Tibial artery (tissue), 4 donors: ENCODE results near the gene SRD5A2.

Experiments used
- DNase-seq, 2 donors: peaks; one replicate each; pipeline ENCODE4 v3.0.0-alpha.2; 2019
- H3K27ac ChIP-seq, 2 donors: fragments of 200-600 bp; sonication (generic) in 1 of 2; 1 replicate in 1 of 2; 2 replicates in 1 of 2; pipeline ENCODE4 v1.5.1; 2018 to 2019; ENCODE audit warnings: mild to moderate bottlenecking in 1 of 2
- H3K27me3 ChIP-seq, 2 donors: fragments of 200-600 bp; sonication (generic) in 1 of 2; one replicate each; pipeline versions ENCODE4 v1.5.1 to v1.6.0; 2016 to 2019
- H3K36me3 ChIP-seq, 3 donors: fragments of 200-600 bp; sonication (generic) in 2 of 3; one replicate each; pipeline ENCODE4 v1.5.1; 2016 to 2019; ENCODE audit warnings: mild to moderate bottlenecking in 2 of 3
- H3K4me1 ChIP-seq, 4 donors: fragments of 200-600 bp; sonication (generic) in 2 of 4; 1 replicate in 3 of 4; 2 replicates in 1 of 4; pipeline ENCODE4 v1.5.1; 2016 to 2019
- H3K4me3 ChIP-seq, 2 donors: fragments of 200-600 bp; sonication (generic) in 1 of 2; 1 replicate in 1 of 2; 2 replicates in 1 of 2; pipeline ENCODE4 v1.5.1; 2018 to 2019; ENCODE audit warnings: mild to moderate bottlenecking in 2 of 2
- H3K9me3 ChIP-seq, 3 donors: fragments of 200-600 bp; sonication (generic) in 1 of 3; one replicate each; pipeline ENCODE4 v1.5.1; 2016 to 2019
- CTCF ChIP-seq, 2 experiments: fragments of 200-600 bp in 1 of 2; fragments of 450-650 bp in 1 of 2; IDR thresholded peaks; one replicate each; pipeline ENCODE4 v1.5.1; 2017 to 2019; ENCODE audit warnings: antibody characterized with exemption in 2 of 2, mild to moderate bottlenecking in 1 of 2, moderate library complexity in 1 of 2
- intact Hi-C: fragments of 100-400 bp; cut with DNase I; formaldehyde crosslinking; loops from one replicate; pipeline ENCODE4 v1.15.0; 2023; ENCODE audit warnings: low total_unique reads

Gene SRD5A2

GRCh38 chr2:31525876-31526275 lies 54.9 kb downstream of the SRD5A2 start:
- H3K27me3 ChIP-seq = peaks cover 0 to 9% of the 10 kb centered on the region in 2 donors
- DNase-seq = peak in 1 of 2 donors; percentile 27
- no peaks in the 10 kb centered on the region for H3K36me3 ChIP-seq
- no peak for TF ChIP-seq CTCF (IDR thresholded peaks at IDR 0.05)
- H3K27ac ChIP-seq = no peak overlapping the region
- H3K4me1 ChIP-seq = no peaks in the 10 kb centered on the region
- intact Hi-C loops = loop anchor here (2.0 kb wide), 1 partner anchor 811 kb away; no protein-coding TSS in a partner anchor
- H3K9me3 ChIP-seq = no peaks in the 10 kb centered on the region
- no peak overlapping the region for H3K4me3 ChIP-seq

- Histone ChIP-seq H3K4me1 (no peaks in the 10 kb centered on the region), H3K27ac (no peak overlapping the region), H3K4me3 (no peak overlapping the region), H3K9me3 (no peaks in the 10 kb centered on the region), H3K36me3 (no peaks in the 10 kb centered on the region), H3K27me3 (peaks cover 0 to 9% of the 10 kb centered on the region in 2 donors)
- no peak for DNase-seq
- intact Hi-C loops = loop anchor here (2.0 kb wide), 1 partner anchor 810 kb away; no protein-coding TSS in a partner anchor
- no peak for TF ChIP-seq CTCF (IDR thresholded peaks at IDR 0.05)
Measured at GRCh38 chr2:31524592-31524991, 56.1 kb downstream of the SRD5A2 start.

GRCh38 chr2:31523871-31524492 lies 56.8 kb downstream of the SRD5A2 start:
- intact Hi-C loops = loop anchor here (2.0 kb wide), 1 partner anchor 809 kb away; no protein-coding TSS in a partner anchor
- Histone ChIP-seq H3K36me3 (no peaks in the 10 kb centered on the region), H3K4me1 (no peaks in the 10 kb centered on the region), H3K27ac (no peak overlapping the region), H3K9me3 (no peaks in the 10 kb centered on the region), H3K4me3 (no peak overlapping the region), H3K27me3 (peaks cover 0 to 4% of the 10 kb centered on the region in 2 donors)
- TF ChIP-seq CTCF (IDR thresholded peaks at IDR 0.05) = peak; percentile 37 to 51
- DNase-seq = peak in 1 of 2 donors; percentile 52

GRCh38 chr2:31522786-31523185 lies 58.0 kb downstream of the SRD5A2 start:
- no peak for TF ChIP-seq CTCF (IDR thresholded peaks at IDR 0.05)
- H3K4me3 ChIP-seq = no peak overlapping the region
- no peaks in the 10 kb centered on the region for H3K4me1 ChIP-seq
- intact Hi-C loops = no loop called here
- peaks cover 0 to 4% of the 10 kb centered on the region in 2 donors for H3K27me3 ChIP-seq
- no peak for DNase-seq
- no peak overlapping the region for H3K27ac ChIP-seq
- H3K9me3 ChIP-seq = no peaks in the 10 kb centered on the region
- H3K36me3 ChIP-seq = no peaks in the 10 kb centered on the region

GRCh38 chr2:31517442-31518203 lies 63.1 kb downstream of the SRD5A2 start:
- no peaks in the 10 kb centered on the region for H3K9me3 ChIP-seq
- no peak for TF ChIP-seq CTCF (IDR thresholded peaks at IDR 0.05)
- no peaks in the 10 kb centered on the region for H3K4me1 ChIP-seq
- intact Hi-C loops = no loop called here
- H3K36me3 ChIP-seq = no peaks in the 10 kb centered on the region
- no peak overlapping the region for H3K4me3 ChIP-seq
- no peak overlapping the region for H3K27ac ChIP-seq
- DNase-seq = no peak
- H3K27me3 ChIP-seq = peaks cover 0 to under 1% of the 10 kb centered on the region in 2 donors
